GM21381 (cell line): ENCODE measurements around the gene CENPV.
"Not testable (repeated sequence)": the region's sequence is repeated elsewhere in the genome, so short reads cannot be mapped to it uniquely, and the experiment has no call there.

Source experiments
- ATAC-seq: cut with Tn5 transposase; IDR thresholded peaks from one replicate; pipeline ENCODE4 v1.9.1; 2021; ENCODE audit warnings: mild to moderate bottlenecking, moderate library complexity; ENCODE audit not compliant: unreplicated experiment

The CENPV gene

DNA sequence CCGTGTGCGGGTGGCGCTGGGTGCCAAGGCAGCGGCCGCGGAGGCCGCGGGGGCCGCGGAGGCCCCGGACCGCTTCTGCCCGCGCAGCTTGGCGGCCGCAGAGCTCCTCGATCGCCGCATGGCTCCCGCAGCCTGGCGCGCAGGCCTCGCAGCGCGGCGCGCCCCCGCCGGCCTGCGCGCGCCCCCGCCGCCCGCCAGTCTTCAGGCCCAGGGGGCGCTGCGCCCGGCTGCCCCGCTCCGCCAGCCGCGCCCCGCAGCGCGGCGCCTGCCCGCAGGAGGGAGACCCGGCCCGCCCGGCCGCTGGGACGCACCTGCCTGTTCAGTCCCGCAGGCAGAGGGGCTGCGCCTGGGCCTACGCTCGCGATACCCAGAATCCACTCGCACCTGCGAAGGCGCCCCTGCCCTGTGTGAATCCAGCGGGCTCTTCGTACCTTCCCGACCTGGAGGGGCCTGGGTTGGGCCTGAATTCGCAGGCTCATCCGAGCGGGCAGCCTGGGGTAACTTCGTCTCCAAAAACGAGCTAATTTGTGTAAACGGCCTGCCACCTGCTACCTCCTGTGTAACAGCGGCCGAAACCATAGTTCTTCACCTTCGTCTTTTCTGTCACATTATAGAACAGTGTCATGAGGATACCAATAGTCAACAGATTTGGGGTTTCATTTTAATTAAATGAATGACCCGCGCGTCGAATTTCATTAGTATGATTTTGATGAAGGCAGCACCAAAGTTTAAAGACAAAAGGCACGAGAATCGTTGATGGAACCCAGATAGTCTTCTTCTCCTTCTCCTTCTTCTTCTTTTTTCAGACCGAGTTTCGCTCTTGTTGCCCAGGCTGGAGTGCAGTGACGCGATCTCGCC is at the start of gene CENPV:
CENPV (minus strand) TSS at position 153 of the 858 bp plus-strand sequence; CDS start at position 120, 33 bp downstream.
- peak; percentile 70 for ATAC-seq

DNA sequence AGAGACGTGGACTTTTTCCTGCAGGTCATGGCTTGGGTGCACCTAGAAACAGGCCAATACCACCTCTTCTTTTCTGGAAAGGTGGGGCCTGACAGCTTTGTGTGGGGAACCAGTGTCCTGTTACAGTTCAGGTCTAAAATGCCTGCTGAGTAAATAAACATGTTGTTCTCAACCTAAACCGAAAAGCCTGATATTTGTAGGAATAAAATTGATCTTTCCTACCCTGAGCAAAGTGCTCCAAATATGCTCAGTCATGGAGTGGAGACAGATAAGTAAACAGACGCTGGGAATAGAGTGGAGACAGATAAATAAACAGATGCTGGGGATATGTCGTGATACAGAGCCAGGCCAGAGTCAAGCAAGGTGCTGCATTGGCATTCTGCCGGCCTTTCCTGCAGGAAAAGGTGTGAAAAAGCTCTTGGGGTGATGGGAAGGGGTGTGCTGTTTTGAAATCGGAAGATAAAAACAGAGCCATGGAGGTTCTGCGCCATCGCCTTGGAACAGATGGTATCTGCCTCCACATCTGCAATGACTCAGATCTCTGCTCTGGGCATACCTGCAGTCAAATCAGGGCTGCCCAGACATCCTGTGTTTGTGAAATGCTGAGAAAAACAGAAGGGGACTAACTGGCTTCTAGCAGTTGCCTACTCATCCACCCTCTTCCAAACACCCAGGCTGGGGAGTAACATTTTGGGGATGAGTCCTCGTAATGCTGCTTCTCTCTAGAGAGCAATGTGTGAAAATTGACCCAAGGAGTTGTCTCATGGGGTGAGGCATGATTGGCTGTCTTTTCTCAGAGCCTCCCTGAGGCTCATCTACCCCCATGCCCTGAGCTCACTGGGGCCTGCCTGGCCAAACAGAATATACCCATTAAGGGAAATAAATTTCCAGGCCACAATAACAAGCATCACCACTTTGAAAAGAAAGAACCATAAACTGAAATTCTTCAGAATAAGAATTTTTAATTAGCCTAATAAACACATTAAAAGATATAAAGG is 45.3 kb upstream of the CENPV start:
- ATAC-seq: no peak

DNA sequence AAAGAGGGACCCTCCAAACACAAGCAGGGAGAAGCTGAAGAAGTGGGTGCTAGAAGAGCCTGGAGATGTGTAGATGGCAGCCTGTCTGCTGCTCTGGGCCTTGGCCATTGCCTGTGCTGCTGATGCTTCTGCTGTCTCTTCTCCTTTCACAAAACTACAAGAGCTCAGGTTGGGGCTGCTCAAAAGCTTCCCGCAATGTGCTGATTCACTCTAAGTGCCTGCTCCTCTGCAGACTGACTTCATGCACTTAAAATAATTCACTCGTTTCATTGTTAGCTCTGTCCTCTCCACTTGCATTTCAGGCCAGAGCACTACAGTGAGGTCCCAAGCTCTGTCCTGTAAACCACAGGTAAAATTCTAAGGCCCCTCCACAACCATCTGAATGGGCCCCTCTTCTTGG is 43.4 kb upstream of the CENPV start:
- ATAC-seq: not testable (repeated sequence)

DNA sequence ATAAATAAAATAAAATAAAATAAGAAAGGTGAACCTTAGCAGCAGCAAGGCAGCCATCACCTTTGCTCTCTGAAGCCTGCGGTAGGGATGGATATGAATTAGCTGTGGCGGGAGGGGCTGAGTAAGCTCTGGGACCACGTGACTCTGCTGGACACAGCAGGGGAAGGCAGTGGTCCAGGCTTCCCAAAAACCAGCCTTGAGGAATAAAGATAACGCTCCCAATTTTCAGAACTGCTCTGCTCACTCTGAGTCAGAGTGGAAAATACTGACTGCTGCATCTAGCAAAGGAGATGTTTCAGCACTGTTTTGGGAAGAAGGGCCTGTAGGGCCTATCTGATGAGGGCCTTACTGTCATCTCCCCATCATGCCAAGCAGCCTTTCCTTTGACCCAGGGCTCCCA is 42.6 kb upstream of the CENPV start:
- not testable (repeated sequence) for ATAC-seq

DNA sequence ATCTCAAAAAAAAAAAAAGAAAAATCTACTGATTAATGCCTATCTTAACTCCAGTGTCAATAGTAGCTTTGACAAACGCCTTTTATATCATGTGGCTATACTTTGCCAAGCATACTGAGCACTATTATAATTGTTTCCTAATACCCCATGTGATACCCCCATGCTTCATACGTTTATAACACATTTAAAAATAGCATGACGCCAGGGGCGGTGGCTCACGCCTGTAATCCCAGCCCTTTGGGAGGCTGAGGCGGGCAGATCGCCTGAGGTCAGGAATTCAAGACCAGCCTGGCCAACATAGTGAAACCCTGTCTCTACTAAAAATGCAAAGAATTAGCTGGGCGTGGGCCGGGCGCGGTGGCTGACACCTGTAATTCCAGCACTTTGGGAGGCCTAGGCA is 39.2 kb upstream of the CENPV start:
- ATAC-seq: not testable (repeated sequence)

DNA sequence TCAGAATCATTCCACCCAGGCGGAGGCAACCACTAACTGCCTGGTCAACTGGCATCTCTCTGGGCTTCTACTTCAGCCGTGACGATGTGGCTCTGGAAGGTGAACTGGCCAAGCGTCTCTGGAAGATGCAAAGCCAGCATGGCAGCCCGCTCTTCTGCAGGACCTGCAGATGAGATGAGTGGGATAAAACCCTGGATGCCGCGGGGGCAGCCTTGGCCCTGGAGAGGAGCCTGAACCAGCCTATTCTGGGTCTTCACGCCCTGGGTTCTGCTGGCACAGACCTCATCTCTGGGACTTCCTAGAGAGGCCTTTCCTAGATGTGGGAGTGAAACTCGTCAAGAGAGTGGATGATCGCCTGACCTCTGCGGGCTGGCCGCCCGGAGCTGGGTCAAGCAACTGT is 38.2 kb upstream of the CENPV start:
- ATAC-seq: no peak

DNA sequence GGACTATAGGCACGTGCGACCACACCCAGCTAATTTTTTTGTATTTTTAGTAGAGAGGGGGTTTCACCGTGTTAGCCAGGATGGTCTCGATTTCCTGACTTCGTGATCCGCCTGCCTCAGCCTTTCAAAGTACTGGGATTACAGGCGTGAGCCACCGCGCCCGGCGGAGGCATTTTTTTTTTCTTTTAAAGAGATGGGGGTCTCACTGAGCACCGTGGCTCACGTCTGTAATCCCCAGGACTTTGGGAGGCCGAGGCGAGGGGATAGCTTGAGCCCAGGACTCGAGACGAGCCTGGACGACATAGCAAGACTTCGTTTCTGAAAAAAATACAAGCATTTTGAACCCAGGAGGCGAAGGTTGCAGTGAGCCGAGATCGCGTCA is 32.8 kb upstream of the CENPV start:
- peak; percentile 14 for ATAC-seq

DNA sequence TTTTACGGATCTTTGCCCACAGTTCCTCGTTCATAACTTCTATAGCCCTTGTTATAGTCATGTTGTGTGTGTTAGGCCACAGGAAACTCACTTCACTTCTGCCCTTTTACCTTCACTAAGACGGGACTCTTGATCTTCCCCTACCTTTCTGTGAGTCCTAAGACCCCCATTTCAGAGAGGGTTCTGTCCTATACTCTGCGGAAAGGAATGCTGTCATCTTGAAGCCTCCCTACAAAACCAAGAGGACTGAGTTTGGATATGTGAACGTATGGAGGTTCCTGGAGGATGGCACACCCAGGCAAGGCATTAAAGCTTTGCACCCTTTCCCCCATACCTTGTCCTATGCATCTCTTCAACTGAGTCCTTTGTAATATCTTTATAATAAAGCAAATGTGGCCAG is 31.3 kb upstream of the CENPV start:
- ATAC-seq: no peak

DNA sequence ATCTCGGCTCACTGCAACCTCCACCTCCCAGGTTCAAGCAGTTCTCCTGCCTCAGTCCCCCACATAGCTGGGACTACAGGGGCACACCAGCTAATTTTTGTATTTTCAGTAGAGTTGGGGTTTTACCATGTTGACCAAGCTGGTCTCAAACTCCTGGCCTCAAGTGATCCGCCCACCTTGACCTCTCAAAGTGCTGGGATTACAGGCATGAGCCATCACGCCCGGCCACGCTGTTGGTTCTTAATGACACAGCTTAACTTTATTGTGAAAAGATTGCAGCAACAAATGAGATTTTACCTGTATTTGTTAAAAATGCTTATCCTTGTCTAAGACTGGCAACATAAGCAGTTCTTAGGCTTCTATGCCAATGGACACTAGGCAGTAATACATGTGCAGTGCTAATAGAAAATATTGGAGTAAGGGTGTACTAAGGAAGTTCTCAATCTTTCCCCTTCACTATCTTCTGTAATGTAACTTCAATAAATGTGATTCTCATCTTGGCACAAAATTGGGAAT is 30.6 kb upstream of the CENPV start:
- no peak for ATAC-seq

DNA sequence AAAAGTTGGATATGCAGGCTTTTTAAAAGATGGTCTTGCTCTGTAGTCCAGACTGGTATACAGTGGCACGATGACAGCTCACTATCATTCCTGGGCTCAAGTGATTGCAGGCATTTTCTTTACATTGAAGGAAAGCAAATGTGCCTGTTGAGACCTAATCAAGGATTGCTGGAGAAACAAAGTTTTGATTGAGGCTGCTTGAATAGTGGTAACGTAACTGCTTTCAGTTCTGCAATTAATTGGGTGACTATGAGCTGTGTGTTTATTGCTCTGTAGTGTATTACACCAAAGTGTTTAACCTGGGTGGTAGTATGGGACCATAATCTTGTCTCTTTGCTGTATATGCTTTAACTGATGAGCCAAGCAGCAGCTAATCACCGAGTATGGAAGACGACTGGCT is 29.9 kb upstream of the CENPV start:
- ATAC-seq: no peak

DNA sequence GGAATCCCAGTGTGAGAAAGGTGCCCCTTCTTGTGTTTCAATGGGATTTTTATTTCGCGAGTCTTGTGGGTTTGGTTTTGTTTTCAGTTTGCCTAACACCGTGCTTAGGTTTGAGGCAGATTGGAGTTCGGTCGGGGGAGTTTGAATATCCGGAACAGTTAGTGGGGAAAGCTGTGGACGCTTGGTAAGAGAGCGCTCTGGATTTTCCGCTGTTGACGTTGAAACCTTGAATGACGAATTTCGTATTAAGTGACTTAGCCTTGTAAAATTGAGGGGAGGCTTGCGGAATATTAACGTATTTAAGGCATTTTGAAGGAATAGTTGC is 28.2 kb upstream of the CENPV start:
- peak; percentile 5 for ATAC-seq

DNA sequence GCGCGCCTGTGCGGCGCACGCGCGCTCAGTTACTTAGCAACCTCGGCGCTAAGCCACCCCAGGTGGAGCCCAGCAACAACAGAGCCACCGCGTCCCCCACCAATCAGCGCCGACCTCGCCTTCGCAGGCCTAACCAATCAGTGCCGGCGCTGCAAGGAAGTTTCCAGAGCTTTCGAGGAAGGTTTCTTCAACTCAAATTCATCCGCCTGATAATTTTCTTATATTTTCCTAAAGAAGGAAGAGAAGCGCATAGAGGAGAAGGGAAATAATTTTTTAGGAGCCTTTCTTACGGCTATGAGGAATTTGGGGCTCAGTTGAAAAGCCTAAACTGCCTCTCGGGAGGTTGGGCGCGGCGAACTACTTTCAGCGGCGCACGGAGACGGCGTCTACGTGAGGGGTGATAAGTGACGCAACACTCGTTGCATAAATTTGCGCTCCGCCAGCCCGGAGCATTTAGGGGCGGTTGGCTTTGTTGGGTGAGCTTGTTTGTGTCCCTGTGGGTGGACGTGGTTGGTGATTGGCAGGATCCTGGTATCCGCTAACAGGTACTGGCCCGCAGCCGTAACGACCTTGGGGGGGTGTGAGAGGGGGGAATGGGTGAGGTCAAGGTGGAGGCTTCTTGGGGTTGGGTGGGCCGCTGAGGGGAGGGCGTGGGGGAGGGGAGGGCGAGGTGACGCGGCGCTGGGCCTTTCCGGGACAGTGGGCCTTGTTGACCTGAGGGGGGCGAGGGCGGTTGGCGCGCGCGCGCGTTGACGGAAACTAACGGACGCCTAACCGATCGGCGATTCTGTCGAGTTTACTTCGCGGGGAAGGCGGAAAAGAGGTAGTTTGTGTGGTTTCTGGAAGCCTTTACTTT is 27.6 kb upstream of the CENPV start, which contains the start of gene UBB:
UBB (plus strand) TSS at position 452 of the 856 bp plus-strand sequence. CDS start 817 bp downstream, outside the sequence.
- peak; percentile 89 for ATAC-seq

DNA sequence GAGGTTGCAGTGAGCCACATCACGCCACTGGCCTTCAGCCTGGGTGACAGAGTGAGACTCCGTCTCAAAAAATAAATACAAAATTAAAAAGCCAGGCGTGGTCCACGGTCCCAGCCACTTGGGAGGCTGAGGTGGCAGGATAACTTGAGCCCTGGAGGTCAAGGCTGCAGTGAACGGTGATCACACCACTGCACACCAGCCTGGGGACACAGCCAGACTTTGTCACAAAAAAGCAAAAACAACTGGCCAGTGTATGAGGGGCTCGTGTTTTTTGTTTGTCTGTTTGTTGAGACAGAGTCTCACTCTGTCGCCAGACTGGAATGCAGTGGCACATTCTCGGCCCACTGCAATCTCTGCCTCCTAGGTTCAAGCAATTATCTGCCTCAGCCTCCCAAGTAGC is 26.4 kb upstream of the CENPV start:
- ATAC-seq: no peak

DNA sequence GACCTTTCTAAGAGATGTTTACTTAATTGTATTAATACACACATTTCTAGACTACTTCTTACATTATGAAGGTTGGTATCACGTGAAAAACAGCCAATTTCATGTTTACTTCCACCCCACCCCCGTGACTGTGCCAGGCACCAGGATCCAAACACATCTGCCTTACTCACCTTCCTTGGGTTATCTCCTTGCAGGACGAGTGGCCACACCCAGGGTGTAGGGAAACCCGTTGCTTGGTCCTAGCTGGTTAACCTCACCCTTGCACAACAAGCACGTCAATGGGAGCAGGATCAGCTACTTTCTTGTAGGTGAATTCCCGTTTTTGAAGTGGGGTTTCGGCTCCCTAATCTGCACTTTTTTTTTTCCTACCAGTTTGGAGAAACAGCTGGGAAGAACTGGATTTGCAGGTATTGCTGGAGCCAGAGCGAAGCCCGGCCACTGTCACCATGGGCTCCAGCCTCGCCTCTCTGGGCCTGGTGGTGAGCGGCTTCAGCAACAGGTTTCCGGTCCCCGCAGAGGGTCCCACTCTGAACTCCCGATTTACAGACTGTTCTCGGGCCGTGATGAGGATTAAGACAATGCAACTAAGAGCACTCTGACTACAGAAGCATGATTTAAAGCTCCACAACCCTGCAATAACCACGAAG is 25.5 kb upstream of the CENPV start:
- no peak for ATAC-seq

DNA sequence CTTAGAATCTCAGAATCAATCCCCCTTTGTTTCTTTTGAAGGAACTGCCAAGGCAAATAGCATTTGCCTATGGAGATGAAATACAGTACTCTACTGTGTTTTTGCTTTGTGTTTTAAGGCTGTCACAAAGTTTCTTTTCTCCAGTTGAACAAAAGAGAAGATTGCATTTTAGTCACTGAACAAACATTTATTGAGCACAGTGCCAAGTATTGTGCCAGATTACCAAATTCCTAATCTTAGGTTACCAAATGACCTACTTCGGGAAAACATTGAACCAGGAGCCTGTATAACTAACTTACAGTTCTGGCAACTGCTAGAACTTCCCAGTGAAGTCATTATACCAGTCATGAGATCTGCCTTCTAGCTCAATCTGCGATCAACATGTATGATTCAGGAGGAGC is 24.7 kb upstream of the CENPV start:
- ATAC-seq: no peak

DNA sequence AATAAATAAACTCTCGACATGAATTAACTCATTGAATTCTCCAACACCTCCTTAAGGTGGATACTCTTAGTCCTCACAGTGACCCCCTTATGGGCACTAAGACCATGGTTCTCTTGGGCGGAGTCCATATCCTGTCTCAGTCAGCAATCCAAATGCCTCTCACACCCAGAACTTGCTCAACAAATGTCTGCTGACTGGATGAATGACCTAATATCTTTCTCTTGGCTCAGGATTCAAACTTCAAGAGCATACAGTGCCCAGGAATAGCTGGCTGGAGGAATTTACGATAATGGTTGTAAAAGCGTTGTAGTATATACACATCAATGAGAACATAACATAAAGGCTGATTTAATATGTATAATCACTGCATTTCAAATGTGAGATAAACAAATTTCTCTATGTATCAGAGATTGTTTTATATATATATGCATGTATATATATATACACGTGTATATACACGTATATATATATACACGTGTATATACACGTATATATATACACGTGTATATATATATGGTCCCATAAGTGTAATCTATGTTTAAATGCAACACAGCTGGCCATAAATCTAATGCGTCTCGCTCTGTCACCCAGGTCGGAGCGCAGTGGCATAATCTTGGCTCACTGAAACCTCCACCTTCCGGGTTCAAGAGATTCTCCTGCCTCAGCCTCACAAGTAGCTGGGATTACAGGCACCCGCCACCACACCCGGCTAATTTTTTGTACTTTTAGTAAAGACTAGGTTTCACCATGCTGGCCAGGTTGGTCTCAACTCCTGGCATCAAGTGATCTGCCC is 21.1 kb upstream of the CENPV start:
- no peak for ATAC-seq

DNA sequence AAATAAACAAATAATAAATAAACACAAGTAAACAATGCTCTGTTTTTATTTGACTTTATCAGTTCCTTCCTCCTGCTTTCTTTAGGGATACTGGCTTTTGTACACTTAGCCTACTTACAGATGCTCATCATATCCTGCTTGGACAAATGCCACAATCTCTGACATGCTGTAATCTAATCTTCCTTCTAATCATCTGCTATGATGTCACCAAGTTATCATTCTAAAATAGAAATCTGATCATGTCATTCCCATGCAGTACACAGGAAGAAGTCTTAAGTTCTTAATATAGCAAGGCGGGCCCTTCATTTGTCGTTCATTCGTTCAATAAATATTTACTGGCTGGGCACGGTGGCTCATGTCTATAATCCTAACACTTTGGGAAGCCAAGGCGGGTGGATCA is 18.5 kb upstream of the CENPV start:
- ATAC-seq: no peak

DNA sequence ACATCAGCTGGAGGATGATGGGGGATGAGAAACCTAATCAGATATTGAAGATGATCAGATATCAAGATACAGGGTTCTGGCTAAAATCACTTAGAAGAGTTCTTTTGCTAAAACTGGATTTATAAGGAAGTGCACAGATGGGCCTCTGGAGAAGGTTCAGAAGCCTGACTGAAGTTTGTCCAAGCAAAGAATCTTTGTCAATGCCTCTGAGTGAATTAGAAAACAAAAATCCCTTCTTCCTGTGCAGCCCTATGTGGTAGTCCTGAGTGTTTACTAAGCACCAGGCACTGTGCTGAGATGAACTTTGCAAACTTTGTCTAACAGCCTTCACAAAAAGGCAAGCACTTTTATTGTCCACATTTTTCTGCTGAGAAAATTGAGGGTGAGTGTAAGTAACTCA is 11.4 kb upstream of the CENPV start:
- ATAC-seq: no peak
